ENCODE results near the gene ABCA3.

DNA sequence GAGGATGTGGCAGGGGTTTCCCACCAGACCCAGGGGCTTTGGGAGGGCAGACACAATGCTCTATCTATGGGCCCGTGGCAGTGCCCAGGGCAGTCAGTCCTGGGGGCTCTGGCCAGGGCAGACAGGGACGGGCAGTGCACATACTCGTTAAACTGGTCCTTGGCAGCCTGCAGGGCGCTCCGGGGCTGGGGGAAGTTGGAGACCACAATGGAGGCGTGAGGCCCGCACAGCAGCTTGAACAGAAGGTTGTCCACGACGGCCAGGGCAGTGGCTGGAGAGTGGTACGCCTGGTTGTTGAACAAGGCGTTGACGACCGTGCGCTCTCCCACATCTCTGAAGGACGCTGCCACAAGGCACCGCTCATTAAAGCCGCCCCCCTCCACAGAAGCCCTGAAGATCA, 54.0 kb downstream of the ABCA3 start:
- TF ChIP-seq CTCF (IDR thresholded peaks at IDR 0.05; ENCODE audit: insufficient read depth, low read length) (no peak), POLR2AphosphoS5 (IDR thresholded peaks at IDR 0.05; ENCODE audit: low read depth) (no peak), REST (IDR thresholded peaks at IDR 0.05; ENCODE audit: insufficient replicate concordance, low read depth) (no peak), GABPA (IDR thresholded peaks at IDR 0.05; ENCODE audit: low read depth) (no peak)
